NCI-H1048 (cell line): ENCODE data around the gene POMGNT1.
A peak's percentile ranks its signal among the peaks of the same experiment; 100 is the strongest.

Experiments used
- DNase-seq: peaks from one replicate; lab custom pipeline; 2025; lab: John Stamatoyannopoulos, UW

POMGNT1 gene

DNA sequence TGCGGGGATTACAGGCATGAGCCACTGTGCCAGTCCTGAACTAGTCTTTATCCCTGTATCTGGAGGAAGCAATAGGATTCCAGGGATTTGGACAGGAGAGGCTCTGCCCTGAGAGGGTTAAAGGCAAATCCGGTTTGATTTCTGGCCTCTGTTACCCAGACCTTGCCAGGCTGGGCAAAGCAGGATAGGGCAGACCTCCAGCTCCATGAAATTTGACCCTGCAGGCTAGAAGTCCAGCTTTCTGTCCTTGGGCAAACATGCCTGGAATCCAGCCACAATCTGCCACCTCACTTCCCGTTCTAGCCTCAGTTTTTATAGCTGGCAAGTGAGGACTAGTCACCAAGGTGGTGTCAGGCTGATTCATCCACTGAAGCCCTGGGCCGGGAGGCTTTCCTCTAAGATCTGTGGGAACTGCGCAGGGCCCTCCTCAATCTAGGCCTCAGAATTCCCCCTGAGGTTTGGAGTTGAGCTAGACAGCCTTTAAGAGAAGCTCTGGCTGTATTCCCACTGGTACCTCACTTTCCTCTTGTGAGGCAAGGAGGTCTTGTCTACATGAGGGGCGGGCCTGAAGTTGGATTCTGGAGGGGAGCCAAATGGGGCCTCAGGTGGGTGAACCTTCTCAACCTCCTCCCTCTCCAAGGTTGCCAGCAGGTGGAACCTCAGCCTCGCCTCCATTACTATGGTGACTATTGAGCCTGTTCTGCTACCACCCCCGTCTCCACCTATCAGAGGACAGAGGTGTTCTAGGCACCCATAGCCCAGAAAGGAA, 15.0 kb downstream of the POMGNT1 start:
- DNase-seq, result no peak

- no peak for DNase-seq
Observed at GRCh38 chr1:46181343-46182260, 16.6 kb downstream of the POMGNT1 start.

DNA sequence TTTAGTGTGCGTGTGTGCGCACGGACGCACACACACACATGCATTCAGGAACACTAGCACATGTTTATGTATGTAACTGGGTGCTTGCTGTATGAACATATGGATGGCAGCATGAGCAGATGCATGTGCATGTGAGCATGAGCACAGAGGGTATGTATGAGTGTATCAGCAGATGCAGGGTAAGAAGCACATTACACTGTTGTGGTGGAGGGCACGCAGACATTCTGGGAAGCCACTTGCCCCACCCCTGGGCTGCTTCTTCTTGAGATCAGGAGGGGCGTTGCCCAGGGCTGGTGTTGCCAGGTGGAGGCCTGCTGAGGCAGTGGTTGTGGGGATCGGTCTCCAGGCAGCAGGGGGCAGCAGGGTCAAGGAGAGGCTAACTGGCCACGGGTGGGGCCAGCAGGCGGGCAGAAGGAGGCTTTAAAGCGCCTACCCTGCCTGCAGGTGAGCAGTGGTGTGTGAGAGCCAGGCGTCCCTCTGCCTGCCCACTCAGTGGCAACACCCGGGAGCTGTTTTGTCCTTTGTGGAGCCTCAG, 18.1 kb downstream of the POMGNT1 start:
- DNase-seq, result no peak

- DNase-seq, result peak; percentile 42
Observed at GRCh38 chr1:46179138-46180081, 18.8 kb downstream of the POMGNT1 start.

GRCh38 chr1:46176211-46176865, 21.9 kb downstream of the POMGNT1 start, which contains the start of gene P3R3URF:
Gene P3R3URF, minus strand, starts transcription at chr1:46176488. Its CDS starts 17 bp downstream, at chr1:46176471.
- no peak for DNase-seq

GRCh38 chr1:46175243-46175642, 23.0 kb downstream of the POMGNT1 start:
- DNase-seq, result no peak

DNA sequence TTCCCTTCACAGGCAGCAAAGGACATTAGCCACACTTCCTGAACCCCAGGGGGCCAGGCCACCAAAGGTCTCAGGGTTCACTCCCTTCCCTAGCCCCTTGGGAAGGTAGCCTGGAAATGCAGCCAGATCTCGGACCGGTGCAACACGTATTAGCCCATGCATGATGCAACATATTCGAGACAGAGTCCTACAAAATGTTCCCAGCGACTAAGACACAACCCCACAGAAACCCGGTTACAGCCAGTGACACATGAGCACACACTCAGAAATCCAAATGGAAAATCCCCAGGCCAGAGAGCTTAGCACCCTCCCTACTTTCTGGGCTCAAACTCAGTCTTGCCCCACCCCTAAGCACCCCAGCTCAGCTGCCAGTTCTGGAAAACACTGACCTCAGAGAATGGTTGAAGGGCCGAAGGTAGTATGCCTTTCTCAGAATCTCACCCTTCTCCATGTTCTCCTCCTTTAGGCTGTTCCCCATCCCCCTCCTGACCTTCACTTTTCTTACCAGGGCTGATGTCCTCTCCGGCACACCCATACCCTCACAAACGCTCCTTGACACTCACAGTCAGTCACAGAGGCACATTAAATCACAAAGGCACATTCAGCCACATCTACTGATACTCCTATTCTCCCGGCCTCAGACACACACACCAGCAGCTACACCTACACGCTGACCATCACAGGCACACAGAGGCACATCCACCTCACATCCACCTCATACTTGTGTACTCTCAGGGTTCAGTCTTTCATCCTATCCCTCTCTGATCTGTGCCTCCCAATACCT, 23.6 kb downstream of the POMGNT1 start, which contains the start of gene TSPAN1:
Gene TSPAN1 (plus strand): TSS at position 640 of the 784 bp plus-strand sequence. CDS start 6,021 bp downstream, outside the sequence.
- DNase-seq, result no peak

DNA sequence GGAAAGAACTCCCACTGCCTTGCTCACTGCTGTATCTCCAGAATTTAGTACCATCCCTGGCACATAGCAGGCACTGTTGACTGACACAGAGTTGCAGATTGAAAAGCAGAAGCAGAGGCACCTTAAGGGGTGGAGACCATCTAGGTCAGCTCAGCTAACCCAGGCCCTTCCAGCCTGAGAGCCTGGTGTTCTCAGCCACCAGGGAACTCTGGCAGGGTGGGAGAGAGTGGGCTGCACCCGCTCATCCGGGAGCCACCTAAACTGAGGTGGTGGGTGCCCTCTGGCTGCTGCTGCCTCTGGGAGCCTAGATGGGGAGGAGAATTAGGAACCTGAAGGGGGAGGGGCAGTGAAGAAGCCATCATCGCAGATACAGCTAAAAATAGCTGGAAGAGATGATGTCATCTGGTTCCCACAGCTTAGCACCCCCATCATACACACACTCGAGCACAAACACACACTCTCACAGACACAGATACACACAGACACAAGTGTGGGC, 24.8 kb downstream of the POMGNT1 start:
- no peak for DNase-seq

- no peak for DNase-seq
Observed at GRCh38 chr1:46172321-46172720, 25.9 kb downstream of the POMGNT1 start.

DNA sequence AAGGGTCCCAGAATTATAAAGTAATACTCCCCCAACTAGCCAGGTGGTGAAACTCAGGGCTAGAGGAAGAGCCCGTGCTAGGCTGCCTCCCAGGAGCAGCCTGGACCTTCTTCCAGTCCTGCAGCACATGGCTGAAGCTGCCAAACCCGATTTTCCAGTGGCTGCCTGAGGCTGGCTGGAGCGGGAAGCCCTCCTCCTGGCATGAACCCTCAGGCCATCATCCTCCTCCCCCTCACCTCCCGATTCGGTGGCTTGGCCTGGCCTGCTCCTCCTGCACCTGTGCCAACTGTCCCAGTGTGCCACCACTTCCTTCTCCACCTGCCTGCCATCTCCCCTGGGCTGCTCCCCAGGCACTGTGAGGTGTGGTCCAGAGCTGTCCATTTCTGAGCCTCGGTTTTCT, 26.4 kb downstream of the POMGNT1 start:
- no peak for DNase-seq

- DNase-seq, result no peak
Observed at GRCh38 chr1:46171351-46171750, 26.9 kb downstream of the POMGNT1 start.

DNA sequence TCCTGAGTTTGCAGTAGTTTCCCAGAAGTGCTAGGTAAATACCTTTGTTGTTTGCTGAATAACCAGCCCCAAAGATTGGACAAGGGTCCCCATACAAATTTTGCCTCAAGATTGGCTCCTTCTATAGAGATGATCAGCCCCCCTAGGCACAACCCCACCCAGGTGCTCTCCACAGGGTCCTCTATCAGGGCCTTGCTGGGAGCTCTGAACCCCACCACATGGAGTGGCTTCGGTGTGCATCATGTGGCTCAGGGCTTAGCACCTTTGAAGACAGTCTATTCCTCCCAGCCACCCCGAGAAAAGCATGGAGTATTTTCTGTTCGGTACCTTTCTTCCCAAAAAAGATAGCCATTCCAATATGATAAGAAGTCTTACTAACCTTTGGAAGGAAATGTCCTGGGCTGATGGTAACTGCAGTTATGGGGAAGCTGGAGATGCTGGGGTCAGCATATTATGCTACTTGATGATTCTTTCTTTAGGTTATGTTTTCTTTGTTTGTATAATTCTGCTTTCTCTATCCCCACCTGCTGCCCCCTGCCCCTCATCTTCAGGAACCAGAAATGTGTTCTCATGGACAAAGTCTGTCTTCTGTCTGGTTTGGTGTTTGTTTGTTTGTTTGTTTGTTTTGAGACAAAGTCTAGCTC, 28.3 kb downstream of the POMGNT1 start:
- no peak for DNase-seq

DNA sequence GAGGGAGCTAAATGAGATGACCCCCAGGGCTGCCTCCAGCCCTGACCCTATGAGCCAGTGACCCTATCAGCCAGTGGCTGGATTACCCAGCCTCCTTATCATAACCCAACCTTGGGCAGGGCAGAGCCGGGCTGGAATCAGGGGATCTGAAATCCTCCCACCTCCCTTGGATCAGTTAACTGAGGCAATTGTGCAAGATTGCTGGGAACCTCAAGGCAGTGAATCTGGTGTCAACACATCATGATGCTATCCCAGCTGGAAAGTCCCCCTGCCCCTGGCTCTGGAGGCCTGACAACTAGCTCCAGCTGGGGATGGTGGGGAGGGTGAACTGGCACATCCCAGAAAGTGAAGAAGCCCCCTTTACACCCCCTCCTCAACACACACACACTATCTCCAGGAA, 29.8 kb downstream of the POMGNT1 start:
- no peak for DNase-seq

- no peak for DNase-seq
Observed at GRCh38 chr1:46166521-46167462, 31.4 kb downstream of the POMGNT1 start.

DNA sequence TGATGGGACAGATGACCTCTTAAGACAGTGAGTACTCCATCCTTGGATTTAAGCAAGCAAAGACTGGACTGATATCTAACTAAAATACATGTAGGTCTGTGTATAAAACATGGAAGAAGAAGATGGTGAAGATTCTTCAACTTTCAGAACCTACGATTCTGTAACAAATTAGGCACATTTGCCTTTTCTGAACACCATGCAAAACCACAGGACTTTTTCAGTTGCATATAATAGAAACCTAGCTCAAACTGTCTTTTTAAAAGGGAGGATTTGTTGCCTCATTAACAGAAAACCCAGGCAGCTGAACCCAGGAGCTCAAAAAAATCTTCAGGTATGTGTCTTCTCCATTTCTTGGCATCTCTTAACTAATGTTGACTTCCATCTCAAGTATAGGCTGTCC, 38.0 kb downstream of the POMGNT1 start:
- DNase-seq, result no peak

GRCh38 chr1:46159516-46159915, 38.7 kb downstream of the POMGNT1 start:
- DNase-seq, result no peak

- DNase-seq, result no peak
Observed at GRCh38 chr1:46158312-46159281, 39.6 kb downstream of the POMGNT1 start.
